ENCODE results near the gene BCL11A.

BCL11A gene

GRCh38 chr2:60505240-60505879 is 48.1 kb downstream of the BCL11A start:
- DNase-seq (ENCODE audit: low read depth): no peak

- no peak for DNase-seq (ENCODE audit: low read depth)
Measured at GRCh38 chr2:60504049-60504448, 49.4 kb downstream of the BCL11A start.

GRCh38 chr2:60502144-60502543 is 51.3 kb downstream of the BCL11A start:
- DNase-seq (ENCODE audit: low read depth): no peak

- DNase-seq (ENCODE audit: low read depth): no peak
Measured at GRCh38 chr2:60500861-60501260, 52.6 kb downstream of the BCL11A start.

GRCh38 chr2:60499651-60500265 is 53.7 kb downstream of the BCL11A start:
- no peak for DNase-seq (ENCODE audit: low read depth)

- no peak for DNase-seq (ENCODE audit: low read depth)
Measured at GRCh38 chr2:60498816-60499429, 54.5 kb downstream of the BCL11A start.

GRCh38 chr2:60498127-60498815 is 55.2 kb downstream of the BCL11A start:
- no peak for DNase-seq (ENCODE audit: low read depth)

GRCh38 chr2:60497500-60497899 is 56.0 kb downstream of the BCL11A start:
- no peak for DNase-seq (ENCODE audit: low read depth)

- DNase-seq (ENCODE audit: low read depth): no peak
Measured at GRCh38 chr2:60496956-60497355, 56.5 kb downstream of the BCL11A start.

GRCh38 chr2:60496475-60496874 is 57.0 kb downstream of the BCL11A start:
- no peak for DNase-seq (ENCODE audit: low read depth)

GRCh38 chr2:60495041-60495625 is 58.3 kb downstream of the BCL11A start:
- no peak for DNase-seq (ENCODE audit: low read depth)

GRCh38 chr2:60493804-60494387 is 59.6 kb downstream of the BCL11A start:
- DNase-seq (ENCODE audit: low read depth): no peak

GRCh38 chr2:60492548-60492947 is 60.9 kb downstream of the BCL11A start:
- no peak for DNase-seq (ENCODE audit: low read depth)

GRCh38 chr2:60490848-60491247 is 62.6 kb downstream of the BCL11A start:
- no peak for DNase-seq (ENCODE audit: low read depth)

GRCh38 chr2:60490441-60490840 is 63.0 kb downstream of the BCL11A start:
- no peak for DNase-seq (ENCODE audit: low read depth)

- no peak for DNase-seq (ENCODE audit: low read depth)
Measured at GRCh38 chr2:60489289-60489688, 64.2 kb downstream of the BCL11A start.

- no peak for DNase-seq (ENCODE audit: low read depth)
Measured at GRCh38 chr2:60488291-60488690, 65.2 kb downstream of the BCL11A start.

GRCh38 chr2:60487174-60487573 is 66.3 kb downstream of the BCL11A start:
- no peak for DNase-seq (ENCODE audit: low read depth)

- DNase-seq (ENCODE audit: low read depth): no peak
Measured at GRCh38 chr2:60486551-60486950, 66.9 kb downstream of the BCL11A start.

- no peak for DNase-seq (ENCODE audit: low read depth)
Measured at GRCh38 chr2:60486067-60486466, 67.4 kb downstream of the BCL11A start.

GRCh38 chr2:60485550-60485949 is 67.9 kb downstream of the BCL11A start:
- DNase-seq (ENCODE audit: low read depth): no peak

- DNase-seq (ENCODE audit: low read depth): no peak
Measured at GRCh38 chr2:60485055-60485454, 68.4 kb downstream of the BCL11A start.
